Endothelial cell of hepatic sinusoid (primary cell): ENCODE data around the gene DNAH6.

Experiments used
- in situ Hi-C: cut with HindIII; loops from 2 replicates; pipeline ENCODE4 v1.10.0; 2017; ENCODE audit warnings: low sequenced_read_pairs

DNAH6 gene

DNA sequence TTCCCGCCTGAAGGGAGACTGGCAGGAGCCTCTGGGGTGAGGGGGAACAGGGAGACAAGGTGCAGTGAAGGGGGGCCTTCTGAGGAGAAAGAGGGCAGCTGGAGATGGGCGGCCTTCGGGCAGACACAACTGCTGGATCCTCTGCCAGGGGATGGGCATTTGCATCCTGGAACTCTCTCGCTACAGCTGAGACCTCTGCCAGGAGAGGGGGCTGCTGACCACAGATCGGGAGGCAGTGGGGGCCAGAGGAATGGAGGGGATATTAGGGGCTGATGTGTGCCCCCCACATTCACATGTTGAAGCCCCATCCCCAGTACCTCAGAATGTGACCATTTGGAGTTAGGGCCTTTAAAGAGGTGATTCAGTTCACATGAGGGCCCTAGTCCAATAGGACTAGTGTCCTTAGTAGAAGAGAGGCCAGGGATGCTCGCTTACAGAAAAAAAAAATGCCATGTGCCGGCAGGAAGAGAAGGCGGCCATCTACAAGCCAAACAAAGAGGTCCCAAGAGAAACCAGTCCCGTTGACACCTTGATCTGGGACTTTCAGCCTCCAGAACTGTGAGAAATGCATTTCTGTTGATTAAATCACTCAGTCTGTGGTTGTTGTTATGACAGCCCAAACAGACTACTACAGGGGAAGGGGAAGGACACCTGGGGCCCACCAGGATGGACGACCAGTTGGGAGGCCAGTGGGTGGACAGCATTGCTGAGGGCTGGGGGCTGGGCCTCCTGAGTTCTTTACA lies 314.6 kb downstream of the DNAH6 start:
- in situ Hi-C loops: no loop called here

DNA sequence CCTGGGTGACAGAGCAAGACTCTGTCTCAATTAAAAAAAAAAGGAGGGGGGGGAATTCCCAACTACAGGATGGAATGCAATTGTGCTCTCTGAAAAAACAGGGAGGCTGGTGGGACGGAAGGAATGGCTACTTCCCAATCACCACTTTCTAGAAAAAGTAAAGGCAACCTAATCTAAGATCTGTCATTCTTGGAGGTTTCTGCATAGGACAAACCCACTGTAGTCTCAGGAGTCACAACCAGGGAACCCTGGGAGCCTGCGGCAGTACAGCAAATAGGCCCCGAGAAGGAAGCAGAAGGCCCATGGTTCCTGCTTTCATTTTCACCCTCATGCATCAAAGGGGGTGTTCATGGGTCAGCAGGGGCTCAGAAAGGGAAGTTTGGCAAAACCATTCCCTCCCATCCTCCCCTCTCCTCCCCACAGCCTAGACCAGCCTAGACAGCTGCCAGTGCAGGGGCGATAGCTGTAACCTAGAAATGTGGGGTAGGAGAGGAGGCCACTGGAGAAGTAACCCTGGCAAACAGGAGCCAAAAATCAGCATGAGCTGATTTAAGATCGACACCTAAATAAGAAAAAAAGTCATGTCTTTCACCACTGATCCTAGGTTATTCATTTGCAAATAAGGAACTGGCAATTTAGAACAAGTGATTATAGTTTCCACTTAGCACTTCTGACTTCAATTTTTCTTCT lies 316.6 kb downstream of the DNAH6 start:
- in situ Hi-C loops: no loop called here

DNA sequence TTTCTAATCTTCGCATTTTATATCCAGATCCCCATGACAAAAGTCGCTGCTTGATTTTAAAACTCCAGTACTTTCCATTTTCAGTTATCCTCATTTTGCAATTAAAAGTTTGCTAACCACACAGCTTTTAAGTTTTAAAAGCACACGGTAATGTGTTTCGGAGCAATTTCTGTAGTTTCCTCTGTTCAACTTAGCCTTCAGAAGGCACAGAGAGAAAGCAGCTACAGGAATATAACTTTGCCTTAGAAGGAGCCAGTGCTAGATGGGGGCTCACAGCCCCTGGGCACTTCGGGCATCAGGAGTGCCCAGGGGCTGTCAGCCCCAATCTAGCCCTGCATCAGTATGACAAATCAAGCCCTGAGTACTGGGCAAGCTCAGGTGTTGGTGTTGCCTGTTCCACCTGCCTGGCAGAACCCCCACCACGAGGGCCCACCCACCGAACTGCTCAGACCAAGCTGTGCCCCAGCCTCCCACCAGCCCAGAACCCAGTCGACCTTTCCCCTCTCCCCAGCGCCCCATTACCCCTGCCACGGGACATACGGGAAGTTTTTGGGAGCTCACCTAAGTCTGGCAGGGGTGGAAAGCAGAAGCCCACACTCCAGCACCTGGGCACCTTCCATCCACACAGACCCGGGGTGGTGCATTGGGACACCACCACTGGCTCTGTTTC lies 317.3 kb downstream of the DNAH6 start:
- in situ Hi-C loops: no loop called here

DNA sequence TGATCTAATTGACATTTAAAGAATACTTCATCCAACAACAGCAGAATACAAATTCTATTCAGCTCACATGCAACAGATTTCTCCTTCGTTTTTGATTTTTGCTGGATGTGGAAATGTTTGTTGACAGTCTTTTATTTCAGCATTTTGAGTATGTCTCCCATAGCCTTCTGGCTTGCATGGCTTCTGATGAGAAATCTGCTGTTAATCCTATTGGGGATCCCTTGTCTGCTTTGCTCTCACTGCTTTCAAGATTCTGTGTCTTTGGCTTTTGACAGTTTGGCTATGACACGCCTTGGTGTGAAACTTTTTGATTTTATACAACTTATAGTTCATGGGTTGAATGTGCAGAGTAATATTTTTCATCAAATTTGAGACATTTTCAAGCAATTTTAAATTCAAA lies 319.9 kb downstream of the DNAH6 start:
- in situ Hi-C loops: no loop called here

DNA sequence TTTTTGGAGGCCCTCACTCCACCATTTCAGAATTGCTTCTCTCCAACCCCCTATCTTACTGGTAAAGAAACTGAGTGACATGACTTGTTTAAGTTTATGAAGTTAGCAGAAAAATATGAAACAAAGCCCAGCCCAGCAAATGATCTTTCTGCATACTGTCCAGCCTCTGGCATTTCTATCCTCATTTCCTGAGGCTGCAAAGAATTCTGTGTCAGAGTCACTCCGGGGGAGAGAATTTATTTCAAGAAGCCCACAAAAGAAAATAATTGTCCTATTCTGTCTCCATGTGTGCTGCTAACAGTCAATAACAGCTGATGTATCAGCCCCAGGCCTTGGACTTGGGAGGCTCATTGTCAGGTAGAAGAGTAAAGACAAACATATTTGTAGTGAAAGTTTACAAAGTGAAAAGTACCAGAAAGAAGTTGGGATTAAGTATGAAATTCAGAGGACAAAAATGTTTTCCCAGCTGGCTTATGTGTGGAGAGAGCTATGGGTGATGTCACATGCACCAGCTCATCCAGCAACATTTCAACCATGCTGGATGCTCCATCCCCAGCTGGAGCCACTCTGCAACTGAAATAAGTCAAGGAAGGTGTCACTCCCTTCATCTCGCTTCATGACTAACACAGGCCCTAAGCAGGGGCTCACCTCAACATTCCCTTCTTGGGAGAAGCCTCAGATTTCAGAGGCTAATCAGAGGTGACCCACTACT lies 322.3 kb downstream of the DNAH6 start:
- in situ Hi-C loops: no loop called here

DNA sequence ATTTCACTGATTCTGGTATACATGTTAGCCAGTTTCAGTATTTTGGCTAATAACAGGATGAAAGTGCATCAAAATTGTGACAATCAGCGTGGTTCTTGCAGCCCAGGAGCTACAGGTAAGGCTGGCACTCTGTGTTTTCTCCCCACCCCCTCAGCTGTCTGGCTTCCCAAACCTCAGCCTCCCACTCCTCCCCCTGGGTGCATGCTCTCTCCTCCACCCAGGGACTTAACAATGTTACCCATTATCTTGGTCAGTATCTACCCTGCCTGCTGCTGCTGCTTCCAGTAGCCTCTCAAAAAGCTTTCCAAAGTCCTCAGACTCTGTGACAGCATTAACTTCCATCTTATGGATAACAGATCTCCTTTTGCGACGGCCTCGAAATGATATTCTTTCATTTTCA lies 323.6 kb downstream of the DNAH6 start:
- in situ Hi-C loops: no loop called here

DNA sequence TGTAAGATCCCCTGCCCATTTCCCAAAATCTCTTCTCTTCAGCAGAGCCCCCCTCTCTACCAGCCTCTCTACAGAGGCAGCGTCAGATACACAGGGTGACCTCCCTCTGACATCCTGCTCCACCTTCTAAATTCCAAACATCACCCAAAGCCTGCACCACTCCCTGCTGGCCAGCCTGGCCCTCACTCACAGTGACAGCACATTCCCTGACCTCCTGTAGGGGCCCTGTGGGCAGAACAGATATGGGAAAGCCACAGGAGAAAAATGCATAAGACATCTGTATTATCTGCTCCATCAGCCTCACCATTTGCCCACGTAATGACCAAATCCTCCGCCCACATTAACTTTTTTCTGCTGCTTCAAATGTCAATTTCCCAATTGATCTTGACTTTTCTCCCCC lies 324.0 kb downstream of the DNAH6 start:
- in situ Hi-C loops: no loop called here

DNA sequence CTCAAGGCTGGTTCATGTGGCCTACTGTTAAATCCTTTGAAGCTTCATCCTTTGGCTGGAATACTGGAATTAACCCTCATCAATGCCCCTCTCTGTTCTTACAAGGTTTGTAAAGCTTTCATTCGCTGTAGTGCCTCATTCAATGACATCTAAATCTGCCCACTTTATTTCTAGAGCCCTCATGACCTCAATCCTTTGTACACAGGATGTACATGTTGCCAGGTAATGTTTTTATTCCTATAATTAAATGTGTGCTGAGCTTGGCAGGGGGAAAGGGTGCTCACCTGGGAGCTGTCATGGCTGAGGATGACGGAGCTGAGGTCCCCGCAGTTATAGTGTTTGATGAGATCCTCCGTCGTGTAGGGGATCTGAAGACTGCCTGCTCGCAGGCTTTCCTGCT lies 325.3 kb downstream of the DNAH6 start:
- in situ Hi-C loops: no loop called here

DNA sequence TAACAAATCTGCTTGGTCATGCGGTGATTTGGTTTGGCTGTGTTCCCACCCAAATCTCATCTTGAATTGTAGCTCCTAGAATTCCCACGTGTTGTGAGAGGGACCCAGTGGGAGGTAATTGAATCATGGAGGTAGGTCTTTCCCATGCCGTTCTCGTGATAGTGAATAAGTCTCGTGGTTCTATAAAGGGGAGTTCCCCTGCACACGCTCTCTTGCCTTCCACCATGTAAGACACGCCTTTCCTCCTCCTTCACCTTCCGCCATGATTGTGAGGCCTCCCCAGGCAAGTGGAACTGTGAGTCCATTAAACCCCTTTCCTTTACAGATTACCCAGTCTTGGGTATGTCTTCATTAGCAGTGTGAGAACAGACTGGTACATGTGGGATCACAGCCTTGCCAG lies 327.8 kb downstream of the DNAH6 start:
- in situ Hi-C loops: no loop called here

DNA sequence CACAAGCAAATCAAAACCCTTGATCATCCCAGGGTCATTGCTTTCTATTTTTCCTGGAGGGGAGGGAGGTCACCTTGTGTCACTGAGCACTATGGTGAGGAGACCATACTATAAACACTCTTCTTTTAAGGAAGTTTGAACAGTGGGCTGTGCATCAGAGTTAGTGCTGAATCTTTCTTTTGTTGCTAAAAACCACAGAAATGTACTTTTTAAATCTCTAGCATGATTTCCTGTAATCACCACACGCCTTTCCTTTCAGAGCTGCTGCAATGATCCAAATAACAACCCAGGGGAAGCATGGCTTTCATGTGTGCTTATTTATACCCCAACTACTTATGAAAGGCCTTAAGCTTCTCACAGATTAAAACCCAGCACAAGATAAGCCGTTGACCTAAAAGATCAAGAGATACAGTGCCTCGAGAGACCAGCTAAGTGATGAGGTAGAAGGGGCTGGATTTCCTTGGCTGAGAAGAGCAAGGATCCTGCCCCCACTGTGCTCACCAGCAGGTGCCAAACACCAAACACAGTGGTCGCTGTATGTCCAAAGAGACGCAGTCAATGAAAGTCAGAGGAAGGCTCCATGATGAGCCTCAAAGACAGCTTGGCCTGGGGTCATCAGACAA lies 329.9 kb downstream of the DNAH6 start:
- in situ Hi-C loops: no loop called here

DNA sequence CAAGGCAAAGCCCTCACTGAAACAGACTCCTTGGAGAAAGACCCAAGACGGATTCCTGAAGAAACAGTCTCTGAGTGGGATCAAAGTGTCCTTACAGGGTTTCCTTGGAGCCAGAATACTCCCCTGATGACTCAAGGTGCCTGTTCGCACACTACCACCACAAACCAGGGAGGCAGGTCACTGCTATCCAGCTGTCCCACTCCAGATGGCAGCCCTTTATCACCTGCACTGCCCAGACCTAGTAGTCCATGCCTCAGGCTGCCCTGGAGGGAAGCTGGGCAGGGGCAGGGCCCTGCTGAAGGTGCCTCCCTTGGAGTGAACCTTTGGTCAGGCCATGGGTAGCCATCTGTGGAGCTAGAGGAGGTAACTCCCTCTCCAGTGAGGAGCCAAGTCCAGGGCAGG lies 330.4 kb downstream of the DNAH6 start:
- in situ Hi-C loops: no loop called here

DNA sequence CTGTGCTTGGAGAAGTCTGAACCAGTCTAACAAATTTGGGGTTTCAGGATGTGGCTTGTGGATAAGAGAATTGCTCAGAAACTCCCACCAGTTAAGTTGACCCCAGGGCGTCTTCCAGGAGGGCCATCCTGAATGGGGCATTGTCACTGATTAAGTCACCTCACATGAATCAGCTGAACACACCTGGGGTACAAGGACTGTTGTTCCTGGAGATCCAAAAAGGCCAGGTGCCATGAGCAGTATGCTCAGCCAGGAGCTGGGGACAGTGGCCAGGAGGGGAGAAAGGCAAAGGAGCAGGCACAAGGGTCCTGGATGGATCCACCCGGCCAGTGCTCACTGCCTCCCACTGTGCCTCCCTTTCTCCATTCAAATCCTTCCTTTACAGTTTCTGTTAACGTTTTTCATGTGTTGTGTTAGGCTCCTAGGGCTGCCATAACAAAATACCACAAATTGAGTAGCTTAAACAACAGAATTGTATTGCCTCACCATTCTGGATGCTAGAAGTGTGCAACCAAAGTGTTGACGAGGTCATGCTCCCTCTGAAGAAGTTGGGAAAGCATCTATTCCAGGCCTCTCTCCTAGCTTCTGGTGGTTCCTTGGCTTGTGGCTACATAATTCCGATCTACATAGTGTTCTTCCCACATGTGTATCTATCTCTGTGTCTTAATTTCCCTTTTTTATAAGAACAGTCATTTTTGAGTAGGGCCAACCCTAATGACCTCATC lies 331.2 kb downstream of the DNAH6 start:
- in situ Hi-C loops: no loop called here

DNA sequence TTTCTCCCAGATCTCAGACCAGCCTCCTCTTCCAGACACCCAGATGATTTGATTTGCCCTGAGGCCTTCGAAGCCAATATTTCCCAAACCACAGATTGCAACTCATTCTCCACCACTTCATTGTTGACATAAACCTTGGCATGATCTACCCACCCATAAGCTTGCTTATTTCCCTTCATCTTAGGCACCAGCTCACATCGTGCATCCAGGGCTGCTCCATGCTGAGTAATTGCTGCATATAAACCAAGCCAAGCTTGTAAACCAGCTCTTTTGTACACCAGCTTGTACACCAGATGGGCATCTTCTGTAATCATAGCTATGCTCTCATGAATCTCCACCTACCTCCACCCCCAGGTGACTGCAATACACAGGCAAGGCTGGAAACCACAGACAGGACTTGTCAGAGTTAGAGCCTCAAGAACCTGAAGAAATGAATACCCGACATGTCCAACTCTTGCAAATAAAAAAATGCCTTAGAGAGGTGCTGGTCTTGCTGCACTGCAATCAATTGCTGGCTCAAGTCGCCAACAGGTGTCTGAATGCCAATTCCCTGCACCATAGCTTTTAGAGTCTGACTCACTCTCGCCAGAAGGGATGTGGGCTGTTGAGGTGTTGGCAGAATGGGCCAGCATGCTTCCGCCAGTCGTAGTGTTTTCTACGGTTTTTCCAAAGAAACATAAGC lies 333.1 kb downstream of the DNAH6 start:
- in situ Hi-C loops: no loop called here

DNA sequence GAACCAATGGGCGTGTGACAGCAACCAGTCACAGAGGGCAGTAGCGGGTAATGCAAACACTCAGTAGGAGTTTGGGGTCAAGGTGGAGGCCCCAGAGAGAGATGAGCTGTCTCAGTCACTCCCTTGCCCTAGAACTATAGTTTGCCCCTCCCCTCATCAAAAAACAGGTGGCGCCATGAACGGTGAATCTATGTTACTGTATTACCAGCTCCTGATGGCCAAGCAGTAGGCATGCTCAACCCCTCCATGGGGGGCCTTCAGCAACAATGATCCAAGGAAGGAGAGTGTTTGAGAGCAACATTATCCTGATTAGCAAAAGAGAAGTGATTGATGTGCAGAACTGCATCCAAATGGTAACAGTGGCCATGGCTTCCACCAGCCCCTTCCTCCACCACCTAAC lies 334.2 kb downstream of the DNAH6 start:
- in situ Hi-C loops: no loop called here

DNA sequence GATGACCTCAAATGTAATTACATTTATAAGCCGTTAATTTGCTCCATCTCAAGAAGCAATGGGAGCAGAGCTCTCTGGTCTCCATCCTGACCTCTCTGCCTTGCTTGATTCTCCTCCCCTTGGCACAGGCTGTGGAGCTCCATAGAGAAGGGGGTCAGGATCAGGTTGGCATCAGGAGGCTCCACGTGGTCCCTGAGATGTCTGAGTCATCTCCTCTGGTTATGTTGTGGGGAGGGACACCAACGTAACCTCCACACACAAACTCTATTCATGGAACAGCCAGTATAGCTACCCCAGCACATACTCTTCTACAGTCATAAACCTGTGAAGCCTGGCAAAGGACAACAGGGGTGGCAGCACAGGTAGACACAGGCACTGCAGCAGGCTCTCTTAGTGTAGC lies 335.6 kb downstream of the DNAH6 start:
- in situ Hi-C loops: no loop called here

DNA sequence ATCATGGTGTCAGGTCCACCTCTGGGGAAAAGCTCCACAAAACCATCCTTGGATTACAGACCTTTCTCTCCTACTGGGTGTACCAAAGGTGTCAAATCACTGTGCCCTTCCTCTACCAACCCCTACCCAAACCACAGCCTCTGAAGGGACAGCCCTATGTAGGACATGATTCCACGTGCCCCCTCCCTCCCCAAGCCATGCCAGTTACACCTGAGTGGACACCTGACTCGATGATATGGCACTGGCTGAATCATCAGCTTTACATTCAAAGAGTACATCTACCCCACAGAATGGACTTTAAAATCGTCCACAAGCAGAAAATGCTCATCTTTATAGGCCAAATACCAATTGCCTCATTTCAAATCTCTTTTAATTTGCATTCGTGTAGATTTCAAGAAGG lies 338.6 kb downstream of the DNAH6 start:
- in situ Hi-C loops: no loop called here

DNA sequence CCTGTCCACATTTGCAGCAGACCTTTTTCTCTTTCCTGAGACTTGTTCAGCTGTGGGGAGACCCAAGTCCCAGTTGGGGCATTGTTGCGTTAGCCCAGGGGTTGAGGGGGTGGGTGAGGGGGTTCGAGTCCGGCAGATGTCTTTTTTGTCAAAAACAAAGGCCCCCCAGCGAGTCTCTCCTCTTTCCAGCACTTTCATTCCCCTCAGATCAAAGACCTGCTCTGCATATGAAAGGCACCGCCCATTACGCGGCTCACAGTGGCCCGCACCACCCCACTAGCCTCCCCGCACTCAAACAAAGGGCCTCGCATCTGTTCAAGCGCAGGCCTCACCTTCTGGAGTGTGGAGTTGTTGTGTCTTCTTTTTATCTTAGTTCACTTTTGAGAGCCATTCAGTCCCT lies 339.4 kb downstream of the DNAH6 start:
- in situ Hi-C loops: no loop called here

DNA sequence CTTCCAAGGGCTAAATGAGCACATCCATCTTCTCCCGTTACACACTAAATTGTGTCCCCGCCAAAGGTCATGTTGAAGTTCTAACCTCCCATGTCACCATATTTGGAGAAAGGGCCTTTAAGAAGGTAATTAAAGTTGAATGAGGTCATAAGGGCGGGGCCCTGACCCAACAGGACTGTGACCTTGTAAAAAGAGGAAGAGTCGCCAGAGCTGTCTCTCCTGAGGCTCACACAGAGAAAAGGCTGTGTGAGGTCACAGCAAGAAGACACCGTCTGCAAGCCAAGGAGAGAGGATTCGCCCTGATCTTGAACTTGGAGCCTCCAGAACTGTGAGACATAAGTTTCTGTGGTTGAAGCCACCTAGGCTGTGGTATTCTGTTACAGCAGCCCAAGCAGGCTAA lies 340.5 kb downstream of the DNAH6 start:
- in situ Hi-C loops: no loop called here

DNA sequence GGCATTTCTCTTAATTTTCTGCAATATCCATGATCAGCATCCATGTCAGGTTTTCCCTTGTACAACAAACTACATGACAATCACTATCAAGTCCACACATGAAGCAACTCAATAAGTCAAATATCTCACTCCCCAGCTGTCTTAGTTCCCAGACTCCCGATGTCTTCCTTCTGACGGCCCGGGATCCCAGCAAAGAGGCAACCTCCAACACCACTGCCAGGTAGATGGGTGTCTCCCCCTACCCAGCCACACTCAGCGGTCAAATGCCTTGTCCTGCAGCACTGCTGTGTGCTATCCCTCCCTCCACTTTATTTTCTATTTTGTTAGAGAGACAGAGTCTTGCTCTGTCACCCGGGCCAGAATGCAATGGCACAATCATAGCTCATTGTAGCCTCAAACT lies 341.3 kb downstream of the DNAH6 start:
- in situ Hi-C loops: no loop called here

DNA sequence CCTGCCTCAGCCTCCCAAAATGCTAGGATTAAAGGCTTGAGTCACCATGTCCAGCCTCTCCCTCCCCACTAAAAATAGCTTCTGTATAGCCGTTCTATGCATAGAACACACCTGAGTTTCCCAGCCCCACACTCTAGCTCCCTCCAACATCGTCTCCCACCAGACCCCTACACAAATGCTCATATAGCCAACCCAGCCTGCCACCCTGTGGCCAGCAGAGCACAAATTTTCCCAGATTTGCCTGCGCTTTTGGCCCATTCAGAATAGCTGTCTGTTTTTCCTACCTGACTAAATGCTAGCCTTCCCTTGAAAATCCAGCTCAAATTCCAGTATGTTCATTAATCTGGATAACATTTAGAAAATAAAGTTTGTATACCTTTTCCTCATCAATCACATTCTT lies 341.8 kb downstream of the DNAH6 start:
- in situ Hi-C loops: no loop called here
